Measurements from ENCODE around the gene DPYD.
"Not testable (repeated sequence)": the region's sequence is repeated elsewhere in the genome, so short reads cannot be mapped to it uniquely, and the experiment has no call there.

The DPYD gene

DNA sequence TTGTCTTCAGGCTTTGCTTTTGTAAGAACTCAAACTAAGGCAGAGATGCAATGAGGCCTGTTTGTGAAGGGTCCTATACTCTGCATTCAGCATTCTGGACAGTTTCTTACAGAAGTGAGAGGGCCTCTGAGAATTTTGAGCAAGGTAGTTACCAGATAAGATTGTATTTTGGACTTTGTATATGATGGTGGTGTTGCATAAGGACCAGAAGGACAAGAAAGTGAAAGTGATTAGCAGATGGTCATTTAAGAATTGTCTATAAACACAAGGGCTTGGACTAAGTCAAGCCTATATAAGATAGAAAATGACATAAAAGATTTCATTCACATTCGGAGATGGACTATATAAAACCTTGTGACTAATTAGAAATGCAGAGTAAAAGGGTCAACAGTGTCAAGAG is 662.2 kb downstream of the DPYD start:
- DNase-seq = no peak

DNA sequence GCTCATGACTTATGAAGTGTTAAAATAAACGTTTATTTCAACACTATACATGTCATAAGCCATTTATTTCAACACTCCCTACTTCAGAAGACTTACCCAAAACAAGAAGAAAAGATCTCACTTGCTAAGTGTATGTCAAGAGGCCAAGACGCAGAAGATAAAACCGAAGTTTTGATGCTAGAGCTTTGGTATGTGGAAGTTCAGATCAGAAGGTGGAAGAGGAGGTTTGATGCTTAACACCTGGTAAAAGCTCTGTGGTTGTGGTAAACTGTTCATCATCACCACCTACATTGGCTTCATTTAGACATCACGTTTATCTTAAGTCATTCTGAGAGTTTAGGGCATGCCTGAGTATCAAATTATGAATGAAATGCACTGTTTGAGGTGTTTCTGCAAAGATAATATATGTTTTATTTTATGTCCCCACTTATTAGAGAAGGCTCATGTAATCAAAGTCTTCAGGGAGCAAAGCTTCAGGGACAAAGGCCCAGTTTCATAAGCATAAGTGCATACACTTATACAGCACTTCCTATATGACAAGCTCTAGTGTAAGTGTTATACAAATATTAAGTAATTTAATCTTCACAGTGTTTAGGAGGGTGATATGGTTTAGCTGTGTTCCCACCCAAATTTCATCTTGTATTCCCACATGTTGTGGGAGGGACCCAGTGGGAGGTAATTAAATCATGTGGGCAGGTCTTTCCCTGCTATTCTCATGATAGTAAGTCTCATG is 665.9 kb downstream of the DPYD start:
- no peak for DNase-seq

DNA sequence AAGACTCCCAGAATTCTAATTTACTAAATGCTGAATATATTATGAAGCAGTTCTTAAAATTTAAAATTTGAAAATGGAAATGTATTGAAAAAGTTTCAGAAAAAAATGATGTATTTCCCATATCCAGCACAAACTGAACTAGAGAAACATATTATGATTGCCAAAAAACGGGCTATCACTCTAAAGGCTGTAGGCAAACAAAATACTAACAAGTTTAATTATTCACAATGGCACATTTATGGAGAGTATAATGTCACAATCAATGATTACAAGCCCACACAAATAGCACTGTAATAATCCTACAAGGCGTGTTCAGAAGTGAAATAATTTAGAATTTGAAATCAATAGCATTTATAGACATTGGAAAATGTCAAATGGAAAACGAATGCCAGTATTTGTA is 667.9 kb downstream of the DPYD start:
- no peak for DNase-seq

DNA sequence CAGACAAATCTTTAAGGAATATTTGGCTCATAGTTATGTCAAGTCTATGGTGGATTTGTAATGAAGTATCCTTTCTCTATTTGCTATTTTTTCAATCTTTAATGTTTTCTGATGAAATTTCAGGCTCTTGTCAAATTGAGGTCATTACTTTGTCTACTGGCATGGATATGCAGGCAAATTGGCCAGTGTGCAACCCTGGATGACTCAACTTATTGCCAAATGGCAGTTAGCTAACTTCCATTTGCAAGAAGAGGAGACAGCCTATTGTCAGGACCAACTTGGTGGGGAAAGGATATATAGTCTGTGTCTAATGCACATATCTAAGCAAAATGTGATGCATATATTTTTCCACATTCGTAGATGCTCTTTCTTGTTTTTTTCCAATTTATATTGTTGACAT is 668.8 kb downstream of the DPYD start:
- DNase-seq = no peak

DNA sequence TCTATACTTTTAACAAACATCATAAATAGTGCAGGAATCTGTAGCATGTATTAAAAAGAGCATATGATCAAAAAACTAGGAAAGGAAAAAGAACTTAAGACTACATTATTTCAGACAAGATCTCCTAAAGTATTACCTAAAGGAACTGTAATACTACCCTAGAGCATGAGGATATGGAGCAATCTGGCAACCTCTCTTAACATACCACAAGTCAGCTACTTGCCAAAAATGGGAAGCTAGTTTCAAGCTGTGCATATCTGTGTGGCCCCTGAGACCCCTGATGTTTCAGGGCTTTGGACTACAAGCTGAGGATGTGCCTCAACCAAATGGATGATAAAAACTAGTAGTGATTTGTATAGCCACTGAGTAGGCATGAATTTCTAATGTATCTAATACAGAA is 673.6 kb downstream of the DPYD start:
- no peak for DNase-seq

DNA sequence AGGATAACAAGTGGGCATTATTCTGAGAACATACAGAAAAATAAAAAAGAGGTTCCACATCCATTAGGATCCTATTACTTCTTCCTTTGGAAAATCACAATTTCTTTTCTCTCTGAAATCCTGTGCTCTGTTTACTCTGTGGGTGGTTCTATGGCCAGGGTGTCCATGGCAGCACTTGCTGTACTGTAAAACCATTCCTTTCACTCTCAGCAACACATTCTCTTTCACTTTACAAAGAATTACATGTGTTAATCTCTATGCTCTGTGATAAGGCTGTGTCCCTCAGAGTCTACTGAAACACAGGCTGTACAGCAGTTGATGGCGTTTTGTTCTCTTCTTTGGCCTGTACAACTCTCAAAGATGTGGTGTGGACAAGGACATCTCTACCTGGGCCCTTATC is 675.2 kb downstream of the DPYD start:
- DNase-seq = no peak

DNA sequence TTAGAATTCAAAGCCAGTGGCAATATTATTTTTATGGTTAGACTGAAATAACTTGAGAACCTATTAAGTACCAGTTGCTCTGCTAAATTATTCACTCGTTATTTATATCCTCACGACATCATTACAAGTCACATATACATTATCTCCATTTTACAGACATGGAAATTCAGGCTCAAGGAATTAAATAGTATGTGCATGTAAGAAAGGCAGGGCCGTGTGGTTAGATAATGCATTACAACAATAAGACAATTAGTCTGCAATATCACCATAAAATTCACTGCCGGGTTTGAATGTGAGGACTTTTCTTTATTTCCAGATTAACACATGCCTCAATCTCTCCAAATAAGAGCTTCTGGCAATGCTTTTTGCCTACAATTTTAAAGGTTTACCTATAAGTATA is 675.8 kb downstream of the DPYD start:
- no peak for DNase-seq

DNA sequence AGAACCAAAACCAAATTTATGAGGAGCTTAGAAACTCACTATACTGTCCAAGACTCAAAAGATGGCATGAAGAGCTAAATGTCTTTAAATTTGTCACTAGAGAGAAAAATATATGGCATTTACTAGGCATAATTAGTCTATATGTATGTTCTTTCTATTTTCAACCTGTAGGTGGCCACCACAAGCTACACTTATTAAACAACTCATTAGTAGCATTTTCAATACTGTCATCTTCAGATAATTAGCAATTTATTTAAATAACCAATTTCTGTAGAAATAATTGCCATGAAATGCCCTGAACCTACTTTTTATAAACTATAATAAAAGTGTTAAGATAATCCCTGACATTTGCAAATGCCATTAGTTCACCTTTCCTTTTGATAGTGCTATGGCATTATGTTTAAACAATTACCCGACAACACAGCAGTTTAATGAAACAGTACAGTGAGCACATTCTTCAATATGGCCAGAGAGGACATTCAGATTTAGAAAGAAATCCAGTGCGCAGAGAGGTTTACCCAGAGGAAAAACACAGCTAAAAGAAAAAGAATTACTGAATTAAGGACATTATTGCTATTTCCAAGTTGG is 676.8 kb downstream of the DPYD start:
- no peak for DNase-seq

DNA sequence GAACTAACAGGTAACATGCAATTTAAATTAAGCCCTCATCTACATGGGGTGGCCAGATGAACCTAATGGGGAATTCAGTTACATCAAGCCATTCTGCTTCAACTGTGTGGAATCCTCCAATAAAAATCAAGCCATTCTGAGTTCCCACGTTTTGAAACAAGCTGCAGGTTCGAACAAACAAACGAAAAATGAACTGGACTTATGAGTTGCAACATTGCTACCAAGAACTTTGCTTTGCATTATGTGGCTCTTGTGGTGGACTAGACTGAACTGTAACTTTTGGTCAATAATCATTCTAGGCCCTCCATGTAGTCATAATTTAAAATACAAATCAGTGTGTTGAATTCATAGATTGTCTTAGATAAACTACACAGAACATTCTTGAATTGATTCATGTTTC is 682.0 kb downstream of the DPYD start:
- DNase-seq = no peak

DNA sequence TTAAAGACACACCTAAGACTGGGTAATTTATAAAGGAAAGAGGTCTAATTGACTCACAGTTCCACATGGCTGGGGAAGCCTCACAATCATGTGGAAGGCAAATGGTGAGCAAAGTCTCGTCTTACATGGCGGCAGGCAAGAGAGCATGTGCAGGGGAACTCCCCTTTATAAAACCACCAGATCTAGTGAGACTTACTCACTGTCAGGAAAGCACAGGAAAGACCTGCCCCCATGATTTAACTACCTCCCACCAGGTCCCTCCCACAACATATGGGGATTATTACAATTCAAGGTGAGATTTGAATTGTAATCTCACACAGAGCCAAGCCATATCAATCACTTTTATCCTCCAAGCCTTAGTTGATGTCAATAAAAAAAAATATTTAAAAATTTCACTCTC is 689.5 kb downstream of the DPYD start:
- not testable (repeated sequence) for DNase-seq

DNA sequence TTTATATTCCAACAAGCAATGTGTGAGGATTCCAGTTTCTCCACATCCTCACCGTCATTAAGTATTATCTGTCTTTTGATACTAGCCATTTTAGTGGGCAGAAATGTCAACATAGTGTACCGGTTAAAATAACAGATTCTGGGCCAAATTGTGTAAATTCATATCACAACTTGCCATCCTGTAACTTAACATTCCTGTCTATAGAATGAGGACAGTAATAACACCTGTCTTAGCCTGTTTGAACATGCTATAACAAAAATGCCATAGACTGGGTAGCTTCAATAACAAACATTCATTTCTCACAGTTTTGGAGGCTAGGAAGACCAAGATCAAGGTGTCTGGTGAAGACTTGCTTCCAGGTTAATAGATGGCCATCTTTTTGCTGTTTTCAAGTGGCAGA is 708.2 kb downstream of the DPYD start:
- DNase-seq = no peak

DNA sequence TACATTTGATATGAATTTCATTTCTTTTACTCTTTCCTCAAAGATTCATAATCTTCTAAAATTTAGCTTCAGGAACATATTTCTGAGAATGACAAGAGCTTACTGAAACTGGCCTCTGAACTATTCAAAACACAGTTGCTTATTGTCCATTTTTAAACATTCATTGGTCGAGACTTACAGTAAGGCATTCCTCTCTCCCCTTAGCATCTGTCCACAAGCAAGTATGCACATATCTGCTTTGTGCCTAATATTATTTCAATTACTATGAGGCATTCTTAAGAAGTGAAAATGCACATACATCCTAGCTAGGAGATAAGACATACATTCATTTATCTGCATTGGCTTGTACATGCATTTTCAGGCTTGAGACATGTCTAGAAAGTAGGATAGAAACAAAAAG is 710.5 kb downstream of the DPYD start:
- DNase-seq = no peak

DNA sequence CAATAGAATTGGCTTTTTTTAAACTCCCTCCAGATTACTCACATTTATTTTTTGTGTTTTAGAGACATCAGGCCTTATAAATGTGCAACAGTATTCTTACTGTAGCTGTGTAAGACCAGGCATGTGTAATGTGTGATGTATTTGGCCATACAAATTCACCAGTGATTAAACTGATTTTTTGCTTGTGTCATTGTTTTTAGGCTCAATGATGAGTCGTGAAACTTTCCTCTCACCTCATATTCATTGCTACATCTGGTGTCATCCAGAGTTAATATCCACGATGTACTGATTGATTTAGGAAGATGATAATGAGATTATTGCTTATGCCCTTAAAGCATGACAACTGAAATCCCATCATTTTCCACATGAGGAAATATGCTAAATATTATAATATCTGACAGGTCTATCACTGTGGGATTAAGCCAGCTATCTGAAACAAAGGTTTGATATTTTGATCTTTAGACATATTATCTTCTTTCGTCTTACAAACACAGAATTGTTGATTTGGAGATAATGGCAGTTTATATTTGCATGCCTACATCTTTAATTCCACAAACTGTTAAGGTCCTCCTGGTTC is 711.4 kb downstream of the DPYD start:
- no peak for DNase-seq

DNA sequence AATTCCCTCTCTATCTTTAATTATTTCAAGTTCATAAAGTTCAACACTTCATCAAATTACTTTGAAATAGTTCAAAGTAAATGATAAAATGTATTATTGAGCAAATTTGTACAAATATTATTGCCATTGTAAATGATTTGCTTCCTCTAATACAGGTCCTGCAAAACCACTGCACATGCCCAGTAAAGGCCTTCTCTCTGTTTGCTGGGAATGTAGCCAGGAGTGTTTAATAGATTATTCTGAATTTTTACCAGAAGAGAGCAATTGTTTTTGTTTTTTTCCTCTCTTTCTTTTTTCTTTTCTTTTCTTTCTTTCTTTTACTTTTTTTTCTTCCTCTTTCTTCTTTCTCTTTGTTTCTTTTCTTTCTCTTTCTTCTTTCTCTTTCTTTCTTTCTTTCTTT is 713.0 kb downstream of the DPYD start:
- no peak for DNase-seq

DNA sequence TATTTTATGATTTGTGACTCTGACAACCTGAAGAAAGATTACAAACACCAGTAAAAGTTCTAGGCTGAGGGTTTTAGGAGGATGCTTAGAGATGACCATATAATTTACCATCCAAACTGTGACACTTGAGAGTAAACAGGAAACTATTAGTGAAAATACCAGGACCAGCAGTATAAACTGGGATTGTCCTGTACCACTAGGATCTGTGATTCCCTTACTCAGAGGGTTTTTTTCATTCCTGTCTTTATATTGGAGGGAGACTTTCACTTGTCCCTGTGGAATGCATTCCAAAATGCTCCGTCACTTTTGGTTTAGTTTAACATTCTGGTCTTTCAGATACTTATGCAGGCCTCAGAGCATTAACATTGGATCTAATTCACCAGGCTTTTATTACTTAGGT is 716.4 kb downstream of the DPYD start:
- no peak for DNase-seq

DNA sequence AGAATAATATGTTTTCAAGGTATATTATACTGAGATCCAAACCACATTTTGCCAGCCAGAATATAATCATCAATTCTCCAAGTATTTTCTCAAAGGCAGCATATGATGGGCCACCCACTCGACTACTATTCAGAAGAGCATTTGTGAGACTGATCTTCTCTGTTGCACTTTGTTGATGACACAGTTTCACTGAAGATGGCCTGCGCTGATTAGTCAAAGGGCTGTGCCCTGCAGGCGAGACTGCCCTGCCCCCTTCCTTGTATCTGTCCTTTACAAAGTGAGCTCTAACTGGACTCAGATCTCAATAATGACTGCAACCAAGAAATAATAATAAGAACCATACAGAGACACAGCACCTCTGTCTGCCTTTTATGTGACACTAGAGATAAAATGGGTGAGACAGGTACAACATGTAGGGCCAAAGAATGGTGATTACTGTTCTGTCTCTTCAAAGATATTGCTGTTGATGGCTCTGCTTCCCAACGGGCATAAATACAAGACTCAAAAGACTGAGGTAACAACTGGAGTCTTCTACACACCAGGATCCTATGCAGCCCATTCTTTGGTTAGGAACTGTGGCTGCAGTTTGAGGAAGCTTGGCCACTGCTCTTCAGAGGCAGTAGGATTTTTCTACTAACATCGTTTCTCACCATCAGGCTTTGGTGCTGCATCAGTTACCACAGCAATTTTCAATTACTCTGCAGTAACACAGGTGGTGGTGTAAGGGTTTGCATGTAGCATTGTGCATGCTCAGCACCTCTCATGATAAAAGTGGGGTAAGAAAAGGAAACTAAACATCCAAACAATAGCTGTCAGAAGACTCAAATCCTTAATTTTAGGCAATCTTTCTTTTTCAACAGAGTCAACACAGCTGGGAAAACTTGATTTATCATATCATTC is 718.1 kb downstream of the DPYD start:
- DNase-seq = no peak

DNA sequence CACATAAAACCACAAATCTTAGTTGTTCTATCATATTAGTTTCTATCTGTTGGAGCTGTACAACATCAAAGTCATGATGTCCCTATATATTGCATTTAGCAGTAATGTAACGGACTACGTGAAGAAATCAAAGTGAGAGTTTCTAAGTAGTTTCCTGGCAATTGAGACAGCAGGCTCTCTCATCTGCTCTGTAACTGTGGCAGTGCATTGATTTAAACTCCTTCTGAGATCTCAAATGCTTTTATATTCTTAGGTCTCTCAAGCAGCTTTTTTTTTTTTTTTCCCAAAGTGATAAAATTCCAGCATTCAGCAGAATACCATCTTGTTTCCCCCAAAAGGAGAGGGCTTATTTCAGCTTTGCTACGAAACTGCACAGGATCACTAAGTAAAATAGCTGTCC is 719.2 kb downstream of the DPYD start:
- no peak for DNase-seq

DNA sequence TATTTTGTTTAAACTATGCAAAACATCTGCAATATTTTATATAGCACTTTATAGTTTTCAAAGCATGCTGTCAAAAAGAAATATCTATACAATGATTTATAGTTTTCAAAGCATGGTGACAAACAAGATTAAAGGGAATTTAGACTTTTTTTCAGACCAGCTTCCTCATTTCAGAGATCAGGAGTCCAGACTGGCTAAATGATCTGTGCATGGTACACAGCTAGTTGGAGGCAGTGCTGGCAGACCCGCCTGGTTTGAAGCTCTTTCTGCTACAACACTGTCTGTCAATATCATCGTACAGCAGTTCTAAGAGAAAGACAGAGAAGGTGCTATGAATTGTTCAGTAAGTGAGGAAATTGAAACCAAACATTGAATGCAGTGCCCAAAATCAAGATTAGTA is 720.2 kb downstream of the DPYD start:
- no peak for DNase-seq

DNA sequence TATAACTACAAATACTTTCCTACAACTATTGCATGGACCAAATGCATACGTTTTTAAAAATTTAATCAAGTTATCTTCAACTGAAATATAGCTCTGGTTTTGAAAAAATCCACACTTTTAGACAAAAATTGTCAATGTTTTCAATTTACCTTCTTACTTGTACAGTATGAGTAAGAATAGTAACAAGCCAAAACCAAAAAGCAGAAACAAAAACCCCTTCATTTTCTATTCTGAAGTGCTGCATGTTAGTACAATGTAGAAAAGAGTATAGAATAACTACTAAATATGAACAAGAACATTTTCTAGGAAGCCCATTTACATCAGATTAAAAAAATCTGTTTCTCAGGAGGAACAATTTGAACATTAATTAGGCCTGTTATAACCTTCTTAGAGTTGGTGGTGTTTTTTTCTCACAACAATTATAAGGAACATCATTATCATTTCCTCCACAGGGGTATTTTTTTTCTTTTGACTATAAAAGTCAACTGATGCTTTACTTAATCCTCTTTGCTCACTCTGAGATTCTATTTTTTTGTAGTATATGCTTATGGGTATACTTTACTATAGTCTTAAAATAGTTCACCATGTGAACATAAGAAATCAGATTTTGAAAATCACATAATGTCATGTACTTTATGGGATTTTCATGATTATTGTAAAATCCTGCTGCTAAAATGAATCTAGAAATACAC is 723.9 kb downstream of the DPYD start:
- no peak for DNase-seq

DNA sequence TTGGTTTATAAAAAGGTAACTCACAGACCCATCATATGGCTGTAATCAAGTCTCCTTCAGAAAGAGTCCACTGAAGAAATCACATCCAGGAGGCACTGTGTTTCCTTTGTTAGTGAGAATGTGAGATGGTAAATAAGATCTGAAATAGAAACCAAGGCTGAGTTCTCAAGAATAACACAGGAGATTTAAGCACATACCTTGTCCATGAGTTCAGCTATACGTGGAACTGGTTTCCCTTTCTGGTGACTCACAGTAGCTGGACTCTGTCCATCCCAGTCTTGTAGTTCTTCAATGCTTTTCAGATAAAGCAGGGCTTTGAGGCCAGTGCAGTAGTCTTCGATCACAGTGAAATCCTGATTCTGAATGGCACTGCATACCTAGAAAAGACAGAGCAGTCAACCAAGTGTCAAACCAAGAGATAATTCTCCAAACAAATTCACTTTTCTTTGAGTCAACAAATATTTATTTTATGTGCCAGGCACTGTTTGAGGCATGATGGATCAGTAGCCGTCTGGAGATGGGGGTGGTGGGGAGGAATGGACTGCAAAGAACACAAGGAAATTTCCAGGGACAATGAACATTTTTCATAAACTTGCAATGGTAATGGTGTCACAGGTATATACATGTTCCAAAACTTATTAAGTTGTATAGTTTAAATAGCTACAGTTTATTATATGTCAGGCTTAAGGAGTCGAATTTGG is 727.8 kb downstream of the DPYD start:
- no peak for DNase-seq

DNA sequence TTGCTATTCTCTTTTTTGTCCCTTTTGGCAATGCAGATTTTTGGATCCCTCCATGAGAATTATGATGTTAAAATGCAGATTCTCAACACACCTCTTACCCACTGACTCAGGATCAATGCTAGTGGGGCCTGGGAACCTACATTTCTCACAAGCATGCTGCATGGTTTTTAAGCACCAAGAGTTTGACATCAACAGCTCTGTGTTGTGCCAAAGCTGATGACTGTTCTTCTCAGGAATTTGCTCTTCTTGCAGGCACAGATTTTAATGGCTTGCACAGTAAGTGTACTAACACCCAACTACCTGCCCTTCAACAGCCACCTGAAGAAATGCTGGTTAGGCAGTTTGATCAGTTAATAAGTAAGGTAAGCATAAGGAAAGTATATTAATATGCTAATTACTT is 730.5 kb downstream of the DPYD start:
- DNase-seq = no peak

DNA sequence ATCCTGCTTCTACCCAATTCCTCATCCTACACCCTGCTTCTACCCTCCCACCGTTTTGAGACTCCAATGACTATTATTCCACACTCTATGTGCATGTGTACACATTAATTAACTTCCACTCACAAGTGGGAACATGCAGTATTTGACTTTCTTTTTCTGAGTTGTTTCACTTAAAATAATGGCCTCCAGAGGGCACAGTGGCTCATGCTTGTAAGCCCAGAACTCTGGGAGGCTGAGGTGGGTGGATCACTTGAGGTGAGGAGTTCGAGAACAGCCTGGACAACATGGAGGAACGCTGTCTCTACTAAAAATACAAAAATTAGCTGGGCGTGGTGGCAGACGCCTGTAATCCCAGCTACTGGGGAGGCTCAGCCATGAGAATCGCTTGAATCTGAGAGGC is 734.5 kb downstream of the DPYD start:
- DNase-seq = no peak
